GM18517 (cell line): Measurements from ENCODE around the gene CCL22.
"Not testable (repeated sequence)": the region's sequence is repeated elsewhere in the genome, so short reads cannot be mapped to it uniquely, and the experiment has no call there.

ENCODE experiments used
- ATAC-seq: cut with Tn5 transposase; IDR thresholded peaks from one replicate; pipeline ENCODE4 v1.9.1; 2021; ENCODE audit warnings: mild to moderate bottlenecking, moderate library complexity; ENCODE audit not compliant: unreplicated experiment

CCL22 gene

DNA sequence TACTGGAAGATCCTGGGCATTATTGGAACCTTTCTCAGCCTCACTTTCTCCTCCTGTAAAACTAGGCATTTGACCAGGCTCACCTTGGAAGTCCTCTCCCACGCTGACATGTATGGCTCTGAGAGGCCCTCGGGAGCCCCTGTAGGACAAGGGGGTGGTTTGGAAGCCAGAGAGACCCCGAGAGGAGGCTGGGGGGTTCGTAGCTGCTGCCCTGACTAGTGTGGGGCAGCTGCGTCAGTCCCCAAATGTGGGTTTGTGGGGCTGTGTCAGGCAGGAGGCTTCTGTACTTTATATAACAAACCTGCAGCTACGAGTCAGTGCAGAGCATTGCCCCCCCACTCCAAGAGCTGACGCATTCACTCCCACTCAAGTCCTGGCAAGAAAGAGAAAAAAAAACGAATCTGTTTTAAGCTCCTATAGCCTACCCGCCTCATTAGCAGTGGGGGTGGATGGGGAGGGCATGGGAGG lies 15.5 kb downstream of the CCL22 start:
- ATAC-seq: no peak

GRCh38 chr16:57374925-57375465 lies 16.4 kb downstream of the CCL22 start:
- not testable (repeated sequence) for ATAC-seq

DNA sequence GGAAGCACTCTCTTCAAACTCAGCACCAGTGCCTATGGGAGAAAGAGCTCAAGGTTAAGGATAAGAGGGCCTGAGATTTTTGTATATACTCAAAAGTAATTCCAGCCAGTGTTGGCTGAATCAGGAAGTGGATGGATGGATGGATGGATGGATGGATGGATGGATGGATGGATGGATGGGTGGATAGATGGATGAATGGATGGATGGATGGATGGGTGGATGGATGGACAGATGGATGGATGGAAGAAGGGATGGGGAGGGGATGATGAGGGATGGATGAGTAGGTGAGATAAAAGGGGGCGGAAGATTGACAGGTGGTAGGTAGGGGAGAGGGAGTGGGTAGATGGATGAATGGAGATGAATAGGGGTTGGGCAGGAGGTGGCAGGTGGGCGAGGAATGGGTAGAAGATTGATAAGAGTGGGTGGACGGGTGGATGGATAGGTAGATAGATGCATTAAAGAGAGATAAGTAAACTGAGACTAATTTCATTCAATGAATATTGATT lies 17.8 kb downstream of the CCL22 start:
- ATAC-seq: no peak

- ATAC-seq: peak; percentile 79
Measured at GRCh38 chr16:57377080-57377841, 18.7 kb downstream of the CCL22 start.

DNA sequence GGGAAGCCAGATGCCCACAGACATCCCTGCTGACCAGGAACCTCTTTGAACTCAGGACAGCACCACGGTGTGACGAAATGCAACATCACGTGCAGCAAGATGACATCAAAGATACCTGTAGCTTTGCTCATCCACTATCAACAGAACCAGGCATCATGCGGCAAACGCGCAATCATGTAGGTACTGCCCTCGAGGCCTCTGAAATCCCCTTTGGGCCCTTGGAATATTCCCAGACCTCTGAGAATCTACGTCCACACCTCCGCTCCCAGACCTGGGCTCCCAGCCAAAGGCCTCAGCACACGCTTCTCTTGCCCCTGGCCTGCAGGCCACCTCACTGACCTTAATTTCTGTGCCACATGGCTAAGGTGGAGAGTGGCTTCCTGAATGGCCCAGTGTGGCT lies 21.0 kb downstream of the CCL22 start:
- no peak for ATAC-seq

DNA sequence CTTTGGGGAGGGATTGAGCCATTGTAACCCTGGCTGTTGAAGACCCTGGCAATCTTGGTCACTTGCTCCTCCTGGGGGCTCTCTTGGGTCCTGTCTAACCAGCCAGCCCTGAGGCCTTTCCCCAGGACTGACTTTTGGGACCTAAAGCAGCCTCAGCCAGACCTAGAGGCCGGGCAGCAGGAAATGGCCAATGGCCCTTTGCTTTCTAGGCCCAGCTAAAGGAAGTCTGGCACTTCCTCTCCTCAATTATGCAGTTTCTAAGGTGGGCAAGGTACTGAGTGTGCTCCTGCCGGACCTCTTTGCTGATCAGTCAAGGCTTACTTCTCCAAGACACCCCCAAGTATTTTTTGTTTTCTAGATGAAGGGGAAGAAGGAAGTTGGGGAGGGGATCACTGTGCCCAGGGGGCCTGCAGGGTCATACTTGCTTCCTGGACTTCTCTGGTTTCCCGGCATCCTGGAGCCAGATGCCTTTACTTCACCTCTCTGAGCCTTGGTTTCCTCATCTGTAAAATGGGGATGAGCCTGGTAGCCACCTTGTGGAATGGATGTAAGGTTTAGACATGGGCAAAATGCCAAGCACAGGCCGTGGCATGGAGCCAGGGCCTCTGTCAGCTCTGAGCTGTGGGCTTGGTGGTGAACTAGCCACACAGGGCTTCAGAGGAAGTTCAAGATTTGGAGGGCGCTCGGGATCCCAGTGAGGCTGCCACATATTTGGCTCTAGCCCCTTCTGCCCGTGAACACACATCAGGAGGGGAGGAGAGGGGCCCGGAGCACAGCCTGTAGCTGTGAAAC lies 22.3 kb downstream of the CCL22 start:
- ATAC-seq: no peak

- ATAC-seq: no peak
Measured at GRCh38 chr16:57381791-57382534, 23.4 kb downstream of the CCL22 start.

DNA sequence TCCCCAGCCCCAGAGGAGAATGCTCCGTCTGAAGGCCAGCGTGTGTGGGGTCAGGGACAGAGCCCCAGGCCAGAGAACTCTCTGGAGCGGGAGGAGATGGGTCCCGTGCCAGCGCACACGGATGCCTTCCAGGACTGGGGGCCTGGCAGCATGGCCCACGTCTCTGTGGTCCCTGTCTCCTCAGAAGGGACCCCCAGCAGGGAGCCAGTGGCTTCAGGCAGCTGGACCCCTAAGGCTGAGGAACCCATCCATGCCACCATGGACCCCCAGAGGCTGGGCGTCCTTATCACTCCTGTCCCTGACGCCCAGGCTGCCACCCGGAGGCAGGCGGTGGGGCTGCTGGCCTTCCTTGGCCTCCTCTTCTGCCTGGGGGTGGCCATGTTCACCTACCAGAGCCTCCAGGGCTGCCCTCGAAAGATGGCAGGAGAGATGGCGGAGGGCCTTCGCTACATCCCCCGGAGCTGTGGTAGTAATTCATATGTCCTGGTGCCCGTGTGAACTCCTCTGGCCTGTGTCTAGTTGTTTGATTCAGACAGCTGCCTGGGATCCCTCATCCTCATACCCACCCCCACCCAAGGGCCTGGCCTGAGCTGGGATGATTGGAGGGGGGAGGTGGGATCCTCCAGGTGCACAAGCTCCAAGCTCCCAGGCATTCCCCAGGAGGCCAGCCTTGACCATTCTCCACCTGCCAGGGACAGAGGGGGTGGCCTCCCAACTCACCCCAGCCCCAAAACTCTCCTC lies 24.1 kb downstream of the CCL22 start:
- no peak for ATAC-seq

DNA sequence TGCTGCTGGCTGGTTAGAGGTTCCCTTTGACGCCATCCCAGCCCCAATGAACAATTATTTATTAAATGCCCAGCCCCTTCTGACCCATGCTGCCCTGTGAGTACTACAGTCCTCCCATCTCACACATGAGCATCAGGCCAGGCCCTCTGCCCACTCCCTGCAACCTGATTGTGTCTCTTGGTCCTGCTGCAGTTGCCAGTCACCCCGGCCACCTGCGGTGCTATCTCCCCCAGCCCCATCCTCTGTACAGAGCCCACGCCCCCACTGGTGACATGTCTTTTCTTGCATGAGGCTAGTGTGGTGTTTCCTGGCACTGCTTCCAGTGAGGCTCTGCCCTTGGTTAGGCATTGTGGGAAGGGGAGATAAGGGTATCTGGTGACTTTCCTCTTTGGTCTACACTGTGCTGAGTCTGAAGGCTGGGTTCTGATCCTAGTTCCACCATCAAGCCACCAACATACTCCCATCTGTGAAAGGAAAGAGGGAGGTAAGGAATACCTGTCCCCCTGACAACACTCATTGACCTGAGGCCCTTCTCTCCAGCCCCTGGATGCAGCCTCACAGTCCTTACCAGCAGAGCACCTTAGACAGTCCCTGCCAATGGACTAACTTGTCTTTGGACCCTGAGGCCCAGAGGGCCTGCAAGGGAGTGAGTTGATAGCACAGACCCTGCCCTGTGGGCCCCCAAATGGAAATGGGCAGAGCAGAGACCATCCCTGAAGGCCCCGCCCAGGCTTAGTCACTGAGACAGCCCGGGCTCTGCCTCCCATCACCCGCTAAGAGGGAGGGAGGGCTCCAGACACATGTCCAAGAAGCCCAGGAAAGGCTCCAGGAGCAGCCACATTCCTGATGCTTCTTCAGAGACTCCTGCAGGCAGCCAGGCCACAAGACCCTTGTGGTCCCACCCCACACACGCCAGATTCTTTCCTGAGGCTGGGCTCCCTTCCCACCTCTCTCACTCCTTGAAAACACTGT lies 25.0 kb downstream of the CCL22 start:
- ATAC-seq: no peak

DNA sequence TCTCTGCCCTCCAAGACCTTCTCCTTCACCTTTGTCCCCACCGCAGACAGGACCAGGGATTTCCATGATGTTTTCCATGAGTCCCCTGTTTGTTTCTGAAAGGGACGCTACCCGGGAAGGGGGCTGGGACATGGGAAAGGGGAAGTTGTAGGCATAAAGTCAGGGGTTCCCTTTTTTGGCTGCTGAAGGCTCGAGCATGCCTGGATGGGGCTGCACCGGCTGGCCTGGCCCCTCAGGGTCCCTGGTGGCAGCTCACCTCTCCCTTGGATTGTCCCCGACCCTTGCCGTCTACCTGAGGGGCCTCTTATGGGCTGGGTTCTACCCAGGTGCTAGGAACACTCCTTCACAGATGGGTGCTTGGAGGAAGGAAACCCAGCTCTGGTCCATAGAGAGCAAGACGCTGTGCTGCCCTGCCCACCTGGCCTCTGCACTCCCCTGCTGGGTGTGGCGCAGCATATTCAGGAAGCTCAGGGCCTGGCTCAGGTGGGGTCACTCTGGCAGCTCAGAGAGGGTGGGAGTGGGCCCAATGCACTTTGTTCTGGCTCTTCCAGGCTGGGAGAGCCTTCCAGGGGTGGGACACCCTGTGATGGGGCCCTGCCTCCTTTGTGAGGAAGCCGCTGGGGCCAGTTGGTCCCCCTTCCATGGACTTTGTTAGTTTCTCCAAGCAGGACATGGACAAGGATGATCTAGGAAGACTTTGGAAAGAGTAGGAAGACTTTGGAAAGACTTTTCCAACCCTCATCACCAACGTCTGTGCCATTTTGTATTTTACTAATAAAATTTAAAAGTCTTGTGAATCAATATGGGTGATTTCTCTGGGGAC lies 25.9 kb downstream of the CCL22 start:
- no peak for ATAC-seq

- no peak for ATAC-seq
Measured at GRCh38 chr16:57385083-57385482, 26.5 kb downstream of the CCL22 start.

GRCh38 chr16:57386381-57386951 lies 27.9 kb downstream of the CCL22 start:
- no peak for ATAC-seq

GRCh38 chr16:57387598-57388354 lies 29.2 kb downstream of the CCL22 start:
- no peak for ATAC-seq

- no peak for ATAC-seq
Measured at GRCh38 chr16:57388359-57389086, 29.9 kb downstream of the CCL22 start.

DNA sequence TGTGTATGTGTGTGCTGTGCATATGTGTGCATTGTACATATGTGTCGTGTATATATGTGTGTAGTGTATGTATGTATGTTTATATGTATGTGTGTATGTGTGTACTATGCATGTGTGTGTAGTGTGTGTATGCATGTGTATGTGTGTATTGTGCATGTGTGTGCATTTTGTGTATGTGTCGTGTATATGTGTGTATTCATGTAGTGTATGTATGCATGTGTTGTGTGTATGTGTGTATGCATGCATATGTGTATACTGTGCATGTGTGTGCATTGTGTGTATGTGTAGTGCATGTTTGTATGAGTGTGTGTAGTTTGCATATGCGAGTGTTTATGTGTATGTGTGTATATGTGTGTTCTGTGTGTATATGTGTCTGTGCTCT lies 30.5 kb downstream of the CCL22 start:
- ATAC-seq: no peak

DNA sequence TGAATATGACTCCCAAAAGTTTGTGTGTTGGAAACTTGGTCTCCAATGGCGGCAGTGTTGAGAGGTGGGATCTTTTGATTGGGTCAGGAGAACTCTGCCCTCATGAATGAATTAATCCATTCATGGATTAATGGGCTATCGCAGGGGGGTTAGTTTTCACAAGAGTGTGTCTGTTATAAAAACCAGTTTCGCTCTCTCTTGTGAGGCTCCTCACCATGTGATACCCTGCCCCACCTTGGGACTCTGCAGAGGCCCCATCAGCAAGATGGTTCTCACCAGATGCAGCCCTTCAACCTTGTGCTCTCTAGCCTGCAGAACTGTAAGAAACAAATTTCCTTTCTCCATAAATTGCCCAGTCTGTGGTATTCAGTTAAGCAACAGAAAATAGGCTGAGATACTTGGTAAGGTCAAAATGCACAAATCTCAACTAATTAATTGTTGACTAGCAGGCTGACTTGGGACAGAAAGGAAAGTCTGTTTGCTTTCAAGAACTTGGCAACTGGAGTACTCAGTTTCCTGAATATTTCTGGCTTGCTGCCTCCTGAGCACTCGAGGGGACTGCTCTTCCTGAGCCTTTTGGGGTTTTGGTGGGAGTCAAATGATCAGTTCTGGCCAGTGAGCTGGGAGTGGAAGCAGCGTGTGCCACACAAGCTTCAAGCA lies 32.2 kb downstream of the CCL22 start:
- ATAC-seq: no peak
